CD4-positive, alpha-beta T cell treated with Interleukin-1 beta for 1 hour (primary cell): ENCODE data around the gene OR4F6.
A peak's percentile ranks its signal among the peaks of the same experiment; 100 is the strongest.
"Not testable (repeated sequence)": the region's sequence is repeated elsewhere in the genome, so short reads cannot be mapped to it uniquely, and the experiment has no call there.

Source experiments
- DNase-seq, 2 donors: peaks; one replicate each; pipeline ENCODE4 v3.0.0-alpha.2; 2020 to 2022

OR4F6 gene, protein sequence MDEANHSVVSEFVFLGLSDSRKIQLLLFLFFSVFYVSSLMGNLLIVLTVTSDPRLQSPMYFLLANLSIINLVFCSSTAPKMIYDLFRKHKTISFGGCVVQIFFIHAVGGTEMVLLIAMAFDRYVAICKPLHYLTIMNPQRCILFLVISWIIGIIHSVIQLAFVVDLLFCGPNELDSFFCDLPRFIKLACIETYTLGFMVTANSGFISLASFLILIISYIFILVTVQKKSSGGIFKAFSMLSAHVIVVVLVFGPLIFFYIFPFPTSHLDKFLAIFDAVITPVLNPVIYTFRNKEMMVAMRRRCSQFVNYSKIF

DNA sequence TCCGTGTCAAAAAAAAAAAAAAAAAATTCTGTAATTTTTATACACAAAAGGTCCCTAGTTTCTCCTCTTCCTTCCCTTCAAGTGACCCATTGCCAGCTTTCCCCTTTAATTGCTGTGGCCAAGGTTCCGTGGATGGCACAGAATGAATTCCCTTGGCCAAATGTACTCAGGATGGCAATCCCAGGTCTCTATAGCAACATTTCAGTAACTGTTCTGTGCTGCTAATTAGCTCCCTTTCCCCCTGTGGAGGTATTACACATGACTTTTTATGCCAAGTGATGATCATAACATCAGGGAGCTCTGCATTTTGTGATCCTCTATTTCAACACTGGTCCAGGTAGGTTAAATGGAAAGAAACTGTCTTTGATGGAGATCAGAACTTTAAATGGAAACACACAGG is at the start of gene OR4F6:
OR4F6 (plus strand) TSS at position 301 of the 400 bp plus-strand sequence. CDS start 2,211 bp downstream, outside the sequence.
- no peak for DNase-seq

DNA sequence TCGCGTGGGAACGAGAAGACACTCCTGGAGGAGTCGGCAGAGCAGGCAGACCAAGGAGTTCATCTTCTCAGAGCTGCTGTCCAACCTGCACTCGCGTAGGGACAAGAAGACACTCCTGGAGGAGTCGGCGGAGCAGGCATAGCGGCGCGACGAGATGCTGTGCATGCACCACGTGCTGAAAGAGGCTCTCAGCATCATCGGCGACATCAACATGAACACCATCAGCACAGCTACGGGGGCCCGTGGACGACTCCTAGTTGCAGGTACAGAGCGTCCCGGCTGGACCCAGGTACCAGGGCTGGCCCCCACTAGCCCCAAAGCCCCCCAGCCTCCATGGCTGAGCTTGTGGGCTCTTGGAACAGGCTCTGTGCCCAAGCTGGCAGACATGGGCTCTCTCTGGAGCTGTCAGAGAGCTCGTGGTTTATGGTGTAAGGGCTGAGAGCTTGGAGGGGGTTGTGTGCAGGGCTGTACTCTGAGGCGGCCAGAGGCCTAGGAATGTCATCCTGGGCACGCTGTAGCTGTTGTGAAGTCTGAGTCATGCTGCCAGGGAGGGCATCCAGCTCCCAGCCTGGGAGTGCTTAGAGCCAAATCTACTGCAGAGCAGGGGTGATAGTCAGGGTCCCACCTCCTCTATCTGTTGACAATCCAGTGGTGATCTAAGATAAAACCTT is 38.5 kb upstream of the OR4F6 start:
- not testable (repeated sequence) for DNase-seq

DNA sequence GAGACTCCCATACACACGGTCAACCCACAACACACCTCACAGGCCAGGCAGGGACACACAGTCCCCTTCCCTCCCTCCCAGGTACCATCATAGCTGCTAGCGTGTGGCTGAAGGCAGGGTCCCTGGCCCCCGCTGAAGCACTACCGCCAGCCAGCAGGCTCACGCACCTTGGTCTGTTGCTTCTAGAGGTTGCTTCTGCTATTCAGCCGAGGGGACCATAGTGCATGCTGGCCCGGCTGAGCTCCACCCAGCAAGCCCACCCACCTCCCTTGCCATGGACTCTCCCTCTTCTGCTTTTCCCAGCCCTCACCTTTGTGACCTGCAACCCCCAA is 38.0 kb upstream of the OR4F6 start:
- not testable (repeated sequence) for DNase-seq

DNA sequence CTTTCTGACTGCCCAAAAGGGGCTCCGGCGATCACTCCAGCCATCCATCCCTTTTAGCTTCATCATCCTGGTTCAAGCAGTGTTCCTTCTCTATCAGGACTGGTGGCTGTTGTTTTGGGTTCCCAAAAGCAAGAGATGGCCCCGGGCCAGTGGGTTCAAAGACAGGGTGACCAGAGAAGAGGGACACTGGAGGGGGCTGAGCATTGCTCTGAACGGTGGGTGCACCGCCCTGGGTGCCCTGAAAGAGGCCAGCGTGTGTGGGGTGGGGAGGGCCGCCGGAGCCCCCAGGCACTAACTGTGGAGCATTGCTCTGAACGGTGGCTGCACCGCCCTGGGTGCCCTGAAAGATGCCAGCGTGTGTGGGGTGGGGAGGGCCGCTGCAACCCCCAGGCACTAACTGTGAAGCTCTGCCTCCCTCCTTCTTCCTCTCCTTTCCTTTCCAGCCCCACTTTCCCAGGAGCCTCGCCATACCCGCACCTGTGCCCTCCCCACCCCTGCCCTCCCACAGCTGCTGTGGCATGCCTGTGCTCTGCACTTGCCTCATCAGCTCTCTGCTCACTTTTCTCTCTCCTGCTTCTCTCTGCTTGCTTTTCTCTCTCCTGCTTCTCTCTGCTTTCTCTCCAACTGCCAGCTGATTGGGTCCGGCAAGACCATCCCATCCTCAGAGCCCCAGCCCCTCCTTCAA is 37.4 kb upstream of the OR4F6 start:
- DNase-seq = no peak

DNA sequence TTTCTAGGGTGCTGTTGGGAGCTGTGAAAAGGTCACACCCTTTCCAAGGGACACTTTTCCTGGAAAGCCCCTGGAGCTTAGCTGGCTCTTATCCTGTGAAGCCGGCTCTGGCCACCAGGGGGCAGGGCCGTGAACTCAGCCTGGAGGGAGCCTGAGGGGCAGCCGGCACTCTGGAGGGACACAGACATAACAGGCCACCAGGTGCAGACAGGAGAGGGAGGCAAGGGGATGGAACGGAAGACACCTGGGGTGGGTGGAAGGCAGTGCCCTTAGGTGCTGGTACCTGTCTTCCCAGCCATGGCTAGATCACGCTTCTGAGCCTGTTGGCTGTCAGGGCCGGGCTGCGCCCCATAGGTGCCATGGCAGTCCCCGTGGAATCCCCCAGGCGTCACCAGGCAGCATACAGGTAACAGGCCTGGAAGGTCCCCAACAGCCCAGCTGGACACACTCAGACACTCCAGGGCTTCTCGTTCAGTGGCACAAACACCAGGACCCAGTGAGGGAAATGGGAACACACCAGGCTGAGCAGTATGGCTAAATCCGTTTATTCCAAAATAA is 36.1 kb upstream of the OR4F6 start:
- DNase-seq = not testable (repeated sequence)

DNA sequence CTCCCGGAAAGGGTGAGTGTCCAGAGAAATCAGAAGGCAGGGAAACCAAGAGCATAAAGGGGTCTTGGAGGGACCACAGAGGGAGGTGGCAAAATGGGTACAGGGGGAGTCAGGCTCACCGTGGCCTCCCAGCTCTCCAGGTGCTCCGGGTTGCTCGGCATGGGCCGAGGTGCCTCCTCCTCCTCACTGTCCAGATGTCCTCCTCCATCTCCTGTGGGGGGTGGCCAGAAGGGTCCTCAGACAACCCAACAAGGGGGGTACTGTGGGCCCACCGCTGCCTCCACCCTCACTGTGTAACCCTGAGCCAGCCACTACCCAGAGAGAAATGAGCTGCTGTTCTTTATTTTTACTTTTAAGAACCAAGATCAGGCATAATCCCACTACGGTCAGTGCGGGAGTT is 30.4 kb upstream of the OR4F6 start:
- no peak for DNase-seq

DNA sequence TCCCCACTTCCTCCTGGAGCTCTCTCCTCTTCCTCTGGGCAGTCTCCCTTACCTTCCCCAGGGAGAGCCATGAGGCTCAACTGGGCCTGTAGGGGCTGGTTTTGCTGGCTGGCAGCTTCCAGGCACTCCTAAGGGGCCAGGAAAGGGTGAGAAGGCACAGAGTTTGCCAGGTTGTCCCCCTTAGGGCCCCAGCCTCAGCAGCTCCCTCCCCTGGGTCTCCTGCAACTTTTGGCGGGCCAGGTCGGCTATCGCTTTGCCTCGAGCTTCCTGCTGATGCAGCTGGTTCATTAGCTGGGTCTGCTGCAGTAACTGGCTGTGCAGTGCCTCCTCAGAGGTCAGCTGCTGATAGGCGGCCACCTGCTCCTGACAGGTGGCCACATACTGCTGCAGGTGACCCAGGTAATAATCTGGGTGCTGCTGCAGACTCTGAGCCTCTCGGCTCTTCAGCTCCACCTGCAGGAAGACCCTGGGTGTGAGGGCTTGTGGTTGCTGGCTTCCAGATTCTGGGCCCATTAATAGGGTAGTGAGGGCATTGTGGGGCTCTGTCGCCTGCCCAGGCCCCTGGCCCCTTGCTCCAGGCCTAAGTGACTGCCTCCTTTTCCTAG is 29.7 kb upstream of the OR4F6 start:
- DNase-seq = peak in 1 of 2 donors; percentile 3

DNA sequence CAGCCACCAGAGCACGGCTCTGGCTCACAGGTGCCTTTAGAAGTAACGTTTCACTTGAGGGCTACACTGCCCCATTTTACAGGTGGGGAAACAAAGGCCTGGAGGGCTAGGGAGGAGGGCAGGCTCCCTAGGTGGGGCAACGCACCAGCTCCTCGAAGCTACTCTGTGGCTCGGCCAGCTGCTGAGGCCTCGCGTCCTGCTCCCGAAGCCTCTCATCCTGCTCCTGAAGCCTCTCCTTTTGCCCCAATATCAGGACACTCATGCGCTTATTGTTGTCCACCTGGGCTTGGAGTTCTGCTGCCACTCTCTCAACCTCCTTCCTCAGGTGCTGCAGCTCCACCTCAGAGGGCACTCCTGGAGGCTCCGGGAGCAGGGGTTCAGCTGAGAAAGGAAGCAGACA is 28.2 kb upstream of the OR4F6 start:
- DNase-seq = no peak

DNA sequence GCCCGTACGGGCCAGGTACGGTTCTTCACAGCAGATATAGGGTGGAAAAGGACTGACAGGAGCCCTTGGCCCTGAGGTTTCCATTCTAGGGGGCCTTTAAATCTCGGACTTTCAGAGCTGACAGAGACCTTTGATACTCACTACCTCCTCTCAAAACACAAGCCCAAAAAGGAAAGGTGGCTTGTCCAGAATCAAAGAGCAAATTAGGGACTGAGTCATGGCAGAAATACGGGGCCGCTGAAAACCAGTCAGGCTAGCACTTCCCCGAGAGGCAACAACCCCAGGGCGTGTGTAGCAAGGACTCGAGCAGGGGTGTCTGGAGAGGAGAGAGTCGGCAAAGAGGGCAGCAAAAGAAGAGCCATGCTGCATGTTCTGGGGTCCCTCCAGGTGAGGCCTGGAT is 24.7 kb upstream of the OR4F6 start:
- not testable (repeated sequence) for DNase-seq

DNA sequence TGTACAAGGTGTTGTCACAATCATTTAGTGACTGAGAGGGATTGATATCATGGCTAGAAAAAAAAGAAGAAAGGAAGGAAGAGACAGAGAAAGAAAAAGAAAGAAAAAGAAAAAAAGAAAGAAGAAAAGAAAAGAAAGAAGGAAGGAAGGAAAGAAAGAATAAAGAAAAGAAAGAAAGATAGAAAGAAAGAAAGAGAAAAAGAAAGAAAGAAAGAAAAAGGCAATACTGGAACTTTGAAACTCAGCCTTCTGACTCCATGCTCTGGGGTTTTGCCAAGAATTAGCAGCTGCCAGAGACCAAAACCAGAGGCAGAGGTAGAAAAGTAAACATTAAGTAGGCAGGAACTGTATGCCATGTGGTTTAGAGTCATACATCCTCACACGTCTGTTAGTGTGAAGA is 23.1 kb upstream of the OR4F6 start:
- DNase-seq = not testable (repeated sequence)

DNA sequence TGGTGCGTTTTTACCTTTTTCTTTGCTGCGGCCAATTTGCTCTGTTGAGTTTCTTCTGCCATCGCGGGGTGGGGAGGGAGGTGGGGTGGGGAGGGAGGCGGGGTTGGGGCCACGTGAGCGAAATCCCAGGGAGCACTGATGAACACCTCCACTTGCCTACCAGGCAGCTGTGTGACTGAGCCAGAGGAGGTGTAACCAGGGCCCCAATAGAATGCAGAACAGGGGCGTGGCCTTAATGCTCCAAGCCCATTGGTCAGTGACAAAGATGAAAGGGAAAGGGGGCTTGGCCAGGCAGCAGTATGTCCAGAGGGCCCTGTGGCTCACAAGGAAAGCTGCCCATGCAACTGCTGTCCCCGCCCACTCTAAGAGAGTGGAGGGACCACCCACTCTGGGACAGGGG is 21.4 kb upstream of the OR4F6 start:
- no peak for DNase-seq

DNA sequence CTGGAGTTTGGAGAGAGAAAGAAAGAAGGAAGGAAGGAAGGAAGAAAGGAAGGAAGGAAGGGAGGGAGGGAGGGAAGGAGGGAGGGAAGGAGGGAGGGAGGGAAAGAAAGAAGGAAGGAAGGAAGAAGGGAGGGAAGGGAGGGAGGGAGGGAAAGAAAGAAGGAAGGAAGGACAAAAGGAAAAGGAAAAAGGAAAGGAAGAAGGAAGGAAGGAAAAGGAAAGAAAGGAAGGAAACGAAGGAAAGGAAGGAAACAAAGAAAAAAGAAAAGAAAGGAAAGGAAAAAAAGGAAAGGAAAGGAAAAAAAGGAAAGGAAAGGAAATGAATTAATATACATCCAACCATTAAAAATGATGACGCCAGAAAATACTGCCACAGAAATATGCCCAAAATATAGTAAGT is 18.7 kb upstream of the OR4F6 start:
- DNase-seq = no peak

DNA sequence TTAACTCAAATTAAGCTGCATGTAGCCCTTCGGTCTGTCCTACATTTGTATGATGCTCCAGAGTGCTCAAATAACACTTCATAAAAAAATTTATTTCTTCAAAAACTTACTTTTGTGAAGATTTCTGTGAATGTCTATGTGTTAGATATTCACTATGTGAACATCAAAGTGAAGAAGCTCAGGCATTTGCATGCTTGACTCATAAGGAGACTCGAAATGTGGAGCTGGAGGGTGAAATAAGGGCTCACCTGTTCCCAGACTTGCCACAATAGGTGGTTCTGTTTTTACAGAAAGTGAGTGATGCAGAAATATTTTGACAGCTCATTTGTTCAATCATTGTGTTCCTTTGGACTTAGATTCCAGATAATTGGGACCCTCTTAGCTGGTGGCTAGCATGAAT is 16.9 kb upstream of the OR4F6 start:
- not testable (repeated sequence) for DNase-seq

DNA sequence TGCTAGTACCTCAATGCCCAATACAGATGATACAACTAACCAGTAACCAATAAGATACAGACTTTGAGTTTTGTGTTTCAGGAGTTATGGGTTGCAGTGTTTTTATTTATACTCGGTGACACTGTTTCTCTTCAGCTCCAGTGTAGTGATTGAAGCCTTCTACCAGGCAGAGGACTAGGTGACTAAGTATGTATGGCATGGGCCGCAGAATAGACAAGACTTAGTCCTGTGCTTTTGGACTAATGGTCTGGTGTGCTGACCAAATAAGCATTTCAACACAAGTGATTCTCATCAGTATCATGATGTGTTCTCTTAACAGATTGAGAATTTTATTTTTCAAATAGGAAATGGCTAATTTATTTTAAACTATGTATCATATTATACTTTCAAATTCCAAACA is 15.3 kb upstream of the OR4F6 start:
- not testable (repeated sequence) for DNase-seq

DNA sequence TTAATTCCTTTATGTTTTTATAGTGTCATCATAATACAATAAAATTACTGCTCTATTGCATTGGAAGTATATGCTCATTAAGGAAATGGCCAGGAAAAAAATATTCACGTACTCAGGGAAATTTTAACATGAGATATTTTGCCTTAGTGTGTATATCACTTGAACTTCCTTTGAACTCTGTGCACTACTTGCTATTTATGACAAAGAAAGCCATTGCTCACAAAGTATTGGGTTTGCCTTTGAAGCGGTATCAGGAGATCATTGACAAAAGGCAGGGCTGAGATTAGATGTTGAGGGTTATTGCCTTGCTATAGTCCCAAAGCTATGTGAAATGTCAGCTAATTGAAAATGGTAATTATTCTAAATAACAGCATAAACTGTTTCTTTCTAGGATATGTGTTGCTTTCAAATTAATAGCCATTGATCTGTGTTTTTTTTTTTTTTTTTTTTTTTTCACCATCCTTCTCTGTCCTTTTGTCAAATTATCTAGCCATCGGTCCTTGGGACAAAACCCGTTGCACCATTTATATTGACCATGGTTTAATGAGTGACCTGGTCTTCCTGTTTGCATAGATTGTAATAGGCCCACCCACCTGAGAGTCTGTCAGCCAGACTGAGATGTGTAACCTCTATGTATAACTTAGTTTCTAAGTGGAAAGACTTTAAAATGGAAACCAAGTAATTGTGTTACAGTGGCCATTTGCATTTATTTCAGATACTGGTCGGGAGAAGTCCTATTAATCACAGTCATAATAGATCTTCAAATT is 14.6 kb upstream of the OR4F6 start:
- not testable (repeated sequence) for DNase-seq

DNA sequence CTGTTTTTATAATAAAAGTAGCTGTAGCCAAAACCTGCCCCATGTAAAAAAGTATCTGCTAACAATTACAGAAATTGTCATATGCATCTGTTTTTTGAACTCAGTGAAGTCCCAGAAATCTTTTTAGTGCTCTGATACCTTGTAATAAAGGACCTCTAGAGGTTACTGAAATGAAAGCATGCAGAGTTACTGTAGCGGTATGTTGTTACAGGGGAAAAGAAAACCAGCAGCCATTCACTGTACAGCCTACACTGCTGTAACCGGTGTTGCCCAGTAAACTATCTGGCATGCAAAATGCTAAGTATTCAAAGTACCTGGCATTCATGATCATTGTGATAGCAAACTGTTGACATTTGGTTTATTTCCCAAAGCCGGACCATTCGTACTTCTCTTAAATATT is 12.6 kb upstream of the OR4F6 start:
- DNase-seq = not testable (repeated sequence)

DNA sequence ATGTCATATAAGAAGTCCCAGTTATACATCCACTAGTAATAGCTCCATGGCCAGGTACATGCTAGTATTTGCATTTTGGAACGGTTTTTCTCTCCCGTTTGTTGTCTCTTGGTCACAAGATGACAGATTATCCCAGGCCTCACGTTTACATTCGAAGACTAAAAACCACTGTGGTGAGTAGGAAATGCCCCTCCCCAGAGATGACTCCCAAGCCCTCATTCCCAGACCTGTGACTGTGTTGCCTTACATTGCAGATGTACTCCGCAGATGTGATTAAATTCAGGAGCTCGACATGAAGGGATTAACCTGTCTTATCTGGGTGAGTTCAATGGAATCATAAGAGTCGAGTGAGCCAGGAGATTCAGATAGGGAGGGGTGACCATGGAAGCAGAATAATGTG is 9.3 kb upstream of the OR4F6 start:
- not testable (repeated sequence) for DNase-seq

DNA sequence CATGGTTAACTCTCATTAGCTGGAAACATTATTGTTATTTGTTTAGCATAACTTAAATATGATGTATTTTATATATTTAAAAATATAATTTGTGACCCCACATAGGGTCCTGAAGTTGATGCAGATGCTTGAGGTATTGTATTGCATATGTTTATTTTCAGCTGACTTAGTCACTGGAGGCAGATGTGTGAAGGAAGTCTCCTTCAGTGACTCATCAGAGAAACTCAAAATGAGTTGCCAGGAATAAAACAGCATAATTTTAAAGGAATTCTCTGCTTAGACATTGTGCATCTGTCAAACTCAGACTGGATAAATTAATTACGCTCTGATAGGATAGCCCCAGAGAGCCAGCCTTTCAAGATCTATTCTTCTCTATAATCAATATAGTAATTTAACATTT is 7.9 kb upstream of the OR4F6 start:
- no peak for DNase-seq

DNA sequence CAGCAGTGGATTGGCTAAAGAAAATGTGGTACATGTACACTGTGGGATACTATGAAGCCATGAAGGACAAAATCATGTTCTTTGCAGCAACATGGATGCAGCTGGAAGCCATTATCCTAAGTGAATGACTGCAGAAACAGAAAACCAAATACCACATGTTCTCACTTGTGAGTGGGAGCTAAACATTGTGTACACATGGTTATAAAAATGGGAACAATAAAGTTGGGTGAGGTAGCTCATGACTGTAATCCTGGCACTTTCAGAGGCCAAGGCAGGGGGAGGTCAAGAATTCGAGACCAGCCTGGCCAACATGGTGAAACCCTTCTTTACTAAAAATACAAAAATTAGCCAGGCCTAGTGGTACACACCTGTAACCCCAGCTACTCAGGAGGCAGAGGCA is 3.6 kb upstream of the OR4F6 start:
- DNase-seq = no peak

DNA sequence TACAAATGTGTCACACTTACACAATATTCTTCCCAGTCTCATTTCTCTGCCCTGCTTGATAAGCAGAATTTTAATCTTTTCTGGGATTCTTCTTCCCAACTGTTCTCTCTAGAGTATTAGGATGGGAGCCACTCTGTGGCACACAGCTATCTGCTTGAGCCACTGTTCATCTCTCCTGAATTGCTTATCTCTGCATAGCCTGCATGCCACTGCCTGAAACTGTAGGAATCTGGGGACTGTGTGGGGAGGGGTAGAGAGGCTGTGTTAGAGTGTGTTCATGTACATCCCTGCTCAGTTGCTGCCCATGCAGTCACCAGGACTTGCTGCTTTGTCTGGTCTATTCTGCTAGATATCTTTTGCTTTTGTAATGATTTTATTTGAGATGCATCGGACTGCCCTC is 2.3 kb upstream of the OR4F6 start:
- DNase-seq = no peak

DNA sequence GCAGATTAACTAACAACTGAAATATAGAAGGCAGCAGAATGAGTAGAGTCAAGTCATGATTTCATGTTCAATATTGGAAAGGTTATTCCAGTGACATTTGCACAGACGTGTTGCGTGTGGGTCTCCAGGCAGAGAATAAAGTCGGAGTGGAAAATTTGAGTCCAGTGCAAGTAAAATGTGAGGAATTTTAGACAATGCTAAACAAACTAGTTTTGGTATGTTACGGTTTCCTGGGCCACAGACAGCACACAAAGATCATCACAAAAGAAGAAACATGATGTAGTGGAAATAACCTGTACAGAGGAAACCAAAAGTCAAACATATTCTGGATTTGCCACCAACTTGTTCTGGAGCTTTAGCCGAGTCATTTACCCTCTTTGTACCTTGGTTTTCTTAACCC is 367 bp downstream of the OR4F6 start:
- DNase-seq = no peak

DNA sequence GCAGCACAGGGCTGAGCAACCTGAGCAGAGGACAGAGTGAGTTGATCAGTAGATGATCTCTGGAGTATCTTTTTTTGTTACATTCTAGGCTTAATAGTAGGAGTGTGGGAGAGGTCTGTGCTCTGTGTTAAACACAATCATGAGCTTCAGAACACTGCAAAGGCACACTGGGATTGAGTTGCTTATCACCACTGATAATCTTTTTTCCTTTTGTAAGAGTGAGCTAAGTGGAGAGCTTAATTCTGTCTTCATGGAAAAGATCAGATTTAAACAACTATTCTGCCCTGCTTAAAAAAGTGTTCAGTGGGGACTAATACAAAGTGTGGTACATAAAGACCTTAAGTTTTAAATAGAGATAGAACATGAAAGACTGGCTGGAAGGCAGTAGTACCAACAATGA is 1.1 kb downstream of the OR4F6 start:
- no peak for DNase-seq

DNA sequence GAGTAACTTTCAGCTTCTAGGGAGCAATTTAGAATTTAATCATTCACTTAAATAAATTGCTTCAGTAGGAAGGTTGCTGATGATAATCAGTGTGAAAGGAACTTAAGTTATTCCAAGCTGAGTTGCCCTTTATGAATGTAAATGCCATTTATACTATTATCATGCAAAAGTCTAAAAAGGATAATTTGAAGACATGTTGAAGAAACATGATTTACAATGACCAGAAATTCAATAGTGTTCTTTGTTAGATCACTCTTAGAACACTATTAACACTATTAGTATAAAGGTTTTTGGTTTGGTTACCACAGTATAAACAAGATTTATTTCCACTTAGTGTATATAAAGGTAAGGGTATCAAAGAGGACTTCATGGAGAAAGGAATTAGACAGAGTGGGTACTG is 1.6 kb downstream of the OR4F6 start:
- no peak for DNase-seq
